NCI-H82 treated with DMSO at 0.1 percent for 48 hours (cell line): ENCODE results near the gene CEP72.

Experiments
- DNase-seq: peaks from one replicate; lab custom pipeline; 2025; ENCODE audit not compliant: unreplicated experiment; lab: John Stamatoyannopoulos, UW

CEP72 gene

DNA sequence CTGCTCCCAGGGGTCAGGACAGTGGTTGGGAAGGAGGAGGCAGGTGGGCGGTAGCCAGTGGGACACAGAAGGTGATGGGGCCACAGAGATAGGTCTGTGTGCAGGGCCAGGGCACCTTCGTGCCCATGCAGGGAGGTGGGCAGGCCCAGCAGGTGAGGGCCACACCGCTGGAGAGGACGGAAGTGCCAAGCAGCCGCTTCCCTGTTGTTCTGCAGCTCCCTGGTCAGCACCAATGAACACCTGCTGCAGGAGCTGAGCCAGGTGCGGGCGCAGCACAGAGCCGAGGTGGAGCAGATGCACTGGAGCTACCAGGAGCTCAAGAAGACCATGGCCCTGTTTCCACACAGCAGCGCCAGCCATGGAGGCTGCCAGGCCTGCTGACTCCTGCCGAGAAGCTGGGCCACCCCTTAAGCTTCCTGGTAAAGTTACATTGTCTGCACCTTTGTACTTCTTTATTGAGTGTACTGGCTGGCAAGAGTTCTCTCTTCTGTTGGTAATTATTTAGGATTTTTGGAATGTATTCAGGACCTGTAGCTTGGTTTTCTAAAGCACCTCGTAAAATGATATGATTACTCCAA lies 40.7 kb downstream of the CEP72 start:
- DNase-seq: no peak

GRCh38 chr5:654071-654778 lies 42.1 kb downstream of the CEP72 start:
- DNase-seq: no peak

DNA sequence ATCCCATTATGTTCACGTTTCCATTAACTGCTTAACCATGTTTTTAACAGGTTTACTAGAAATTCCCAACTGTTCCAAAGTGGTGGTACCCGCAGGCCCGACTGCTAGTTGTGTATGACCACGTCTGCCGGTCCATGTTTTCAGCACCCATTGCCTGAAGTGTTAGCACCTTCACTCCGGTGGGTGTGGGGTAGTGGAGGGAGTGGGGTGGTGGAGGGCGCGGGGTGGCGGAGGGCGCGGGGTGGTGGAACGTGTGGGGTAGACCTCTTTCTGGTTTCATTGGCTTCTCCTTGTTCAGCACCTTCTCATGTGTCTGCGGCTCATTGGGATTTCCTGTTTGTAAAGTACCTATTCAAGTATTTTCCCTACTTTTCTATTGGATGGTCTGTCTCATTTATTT lies 43.3 kb downstream of the CEP72 start:
- no peak for DNase-seq

GRCh38 chr5:657570-657969 lies 45.4 kb downstream of the CEP72 start:
- no peak for DNase-seq

GRCh38 chr5:658103-658502 lies 46.0 kb downstream of the CEP72 start:
- no peak for DNase-seq

DNA sequence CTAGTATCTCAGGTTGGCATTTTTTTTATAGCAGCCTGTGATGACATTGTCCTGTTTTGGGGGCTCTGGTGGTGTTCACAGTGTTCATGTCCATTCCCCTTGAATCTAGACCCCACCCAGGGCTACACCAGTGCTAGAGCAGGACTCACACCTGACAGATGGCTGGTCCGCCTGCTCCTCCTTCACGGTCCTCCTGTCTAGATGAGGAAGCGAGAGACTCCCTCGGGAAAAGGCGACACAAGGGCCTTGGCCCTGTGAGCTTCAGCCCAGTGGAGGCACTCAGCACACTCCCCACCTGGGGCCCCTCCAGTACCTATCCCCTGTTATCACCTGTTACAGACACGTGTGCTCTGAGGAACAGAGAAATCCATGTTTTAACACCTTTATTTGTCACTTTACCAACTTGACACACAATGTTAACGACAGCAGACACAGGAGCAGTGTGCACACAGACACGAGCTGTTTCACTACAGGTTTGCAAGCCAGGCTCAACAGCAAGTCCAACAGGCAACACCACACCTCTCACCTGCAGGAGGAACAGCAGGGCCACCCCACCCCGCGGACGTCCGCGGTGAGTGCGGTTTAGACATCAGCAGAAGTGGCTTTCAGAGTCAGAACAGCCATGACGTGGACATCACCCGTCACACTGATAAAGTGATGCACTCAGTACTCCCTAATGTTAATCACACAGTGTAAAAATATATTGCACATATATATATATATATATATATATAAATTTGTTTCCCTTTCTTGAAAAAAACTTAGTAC lies 47.5 kb downstream of the CEP72 start:
- DNase-seq: no peak

DNA sequence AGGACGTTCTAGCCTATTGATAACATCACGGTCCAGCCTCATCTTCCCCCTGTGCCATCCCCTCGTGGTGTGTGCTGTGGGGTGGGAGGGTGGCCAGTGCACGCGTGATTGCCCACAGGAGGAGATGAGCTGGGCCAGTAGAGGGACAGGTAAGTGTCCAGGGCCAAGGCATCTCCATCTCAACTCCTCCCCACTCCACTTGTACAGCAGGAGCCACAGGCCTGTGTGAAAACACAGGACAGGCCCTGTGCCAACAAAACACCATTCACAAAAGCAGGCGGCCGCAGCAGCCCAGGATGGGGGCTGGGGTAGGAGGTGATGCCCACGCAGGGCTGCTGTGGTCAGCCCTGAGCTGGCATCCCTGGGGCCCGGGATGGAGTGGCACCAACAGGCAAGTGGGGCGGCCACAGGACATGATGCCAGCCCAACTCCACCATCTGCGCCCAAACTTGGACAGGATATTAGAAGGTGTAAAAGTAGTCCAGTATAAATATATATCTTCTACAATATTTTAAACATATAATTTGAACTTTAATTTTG lies 48.4 kb downstream of the CEP72 start:
- DNase-seq: no peak

GRCh38 chr5:661891-662750 lies 50.0 kb downstream of the CEP72 start:
- DNase-seq: no peak

- DNase-seq: no peak
Measured at GRCh38 chr5:662751-663435, 50.8 kb downstream of the CEP72 start.

- DNase-seq: no peak
Measured at GRCh38 chr5:663436-664342, 51.5 kb downstream of the CEP72 start.

DNA sequence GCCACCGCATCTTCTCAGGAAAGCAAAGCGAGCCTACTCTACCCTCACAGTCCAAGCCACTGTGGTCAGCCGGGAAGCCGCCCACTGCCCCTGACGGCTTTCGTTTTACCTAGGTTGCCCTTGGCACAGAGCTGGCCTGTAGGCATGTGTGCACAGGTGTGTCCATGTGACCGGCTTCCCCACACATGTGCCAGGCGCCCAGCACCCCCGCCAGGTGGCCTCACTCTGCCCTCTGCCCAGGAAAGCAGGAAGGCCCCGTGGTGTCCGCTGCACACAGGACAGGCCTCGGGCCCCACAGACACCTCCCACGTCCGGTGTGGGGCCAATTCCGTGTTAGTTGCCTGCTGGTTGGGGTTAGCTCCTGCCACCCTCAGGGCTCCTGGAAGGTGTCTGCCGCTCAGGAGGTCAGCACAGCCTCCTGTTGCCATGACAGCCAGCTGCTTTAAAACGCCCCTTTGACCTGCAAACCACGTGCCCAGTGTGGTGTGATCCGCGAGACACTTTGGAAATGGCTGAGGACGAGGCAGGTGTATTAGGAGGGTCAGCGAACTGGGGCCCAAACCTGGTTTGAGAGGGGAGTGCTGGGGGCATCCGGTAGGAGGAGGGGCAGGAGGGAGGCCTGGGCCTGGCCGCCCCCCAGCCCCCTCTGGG lies 52.3 kb downstream of the CEP72 start:
- no peak for DNase-seq

- DNase-seq: no peak
Measured at GRCh38 chr5:664994-665360, 52.8 kb downstream of the CEP72 start.

DNA sequence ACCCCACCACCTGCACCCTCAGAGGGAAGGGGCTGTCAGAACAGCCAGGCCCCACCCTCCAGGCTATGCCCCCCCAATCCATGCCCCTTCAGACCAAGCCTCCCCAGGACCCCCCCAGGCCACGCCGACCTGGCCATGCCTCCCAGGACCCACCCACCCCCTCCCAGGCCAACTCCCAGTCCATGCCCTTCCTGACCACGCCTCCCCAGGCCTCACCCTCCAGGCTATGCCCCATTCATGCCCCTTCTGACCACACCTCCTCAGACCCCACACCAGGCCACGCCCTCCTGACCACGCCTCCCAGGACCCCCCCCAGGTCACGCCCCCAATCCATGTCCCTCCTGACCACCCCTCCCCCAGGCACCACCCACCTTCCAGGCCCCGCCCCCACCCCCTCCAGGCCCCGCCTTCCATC lies 53.4 kb downstream of the CEP72 start:
- no peak for DNase-seq

GRCh38 chr5:665956-666711 lies 54.0 kb downstream of the CEP72 start:
- DNase-seq: no peak

GRCh38 chr5:666816-667498 lies 54.8 kb downstream of the CEP72 start:
- DNase-seq: no peak

GRCh38 chr5:668283-668995 lies 56.3 kb downstream of the CEP72 start:
- DNase-seq: no peak
